Colonic mucosa (tissue), 4 donors: ENCODE data around the gene CDHR2. TPM values are rescaled to one million over a fixed set of nuclear protein-coding genes. Genes with fewer than 3 reads are reported as not detected.

ENCODE experiments used
- DNase-seq: peaks from one replicate; pipeline ENCODE4 v3.0.0-alpha.2; 2020
- H3K27ac ChIP-seq: fragments of 200-600 bp; one replicate; pipeline ENCODE4 v1.8.0; 2021
- H3K27me3 ChIP-seq: fragments of 200-600 bp; one replicate; pipeline ENCODE4 v1.8.0; 2021
- H3K36me3 ChIP-seq: fragments of 200-600 bp; one replicate; pipeline ENCODE4 v1.8.0; 2021
- H3K4me1 ChIP-seq: fragments of 200-600 bp; one replicate; pipeline ENCODE4 v1.8.0; 2021; ENCODE audit warnings: mild to moderate bottlenecking
- H3K4me3 ChIP-seq: fragments of 200-600 bp; one replicate; pipeline ENCODE4 v1.8.0; 2021
- H3K9ac ChIP-seq, 2 donors: one replicate each; pipeline ENCODE4 v1.7.0; 2013; ENCODE audit warnings: control low read depth in 2 of 2, low read depth in 2 of 2, low read length in 2 of 2
- H3K9me3 ChIP-seq: fragments of 200-600 bp; one replicate; pipeline ENCODE4 v1.8.0; 2021
- intact Hi-C: fragments of 100-400 bp; cut with DNase I; formaldehyde crosslinking; loops from one replicate; pipeline ENCODE4 v1.14.1; 2022
- total RNA-seq, 2 donors: library from RNA; stranded (reverse); fragmentation: NEBNext Ultra II Directional in 1 of 2; extraction: Animal tissue kit (Norgen Biotek cat#: 25700) in 1 of 2; gene quantifications; one replicate each; pipeline ENCODE4 v1.2.1, GENCODE V29; 2021
- TF ChIP-seq, protein P1 (sequence below): fragments of 200-600 bp; IDR thresholded peaks from one replicate; pipeline ENCODE4 v1.8.0; 2022; ENCODE audit warnings: antibody characterized with exemption, mild to moderate bottlenecking
- donor health status: healthy.
- donor health status: DM: no; HTN: no; CAD: no.
- donor health status: DM: no; HTN: no; CAD: no.

CDHR2 gene
- total RNA-seq, 2 donors from 2014 or later = 42.8 to 60.2 TPM

DNA sequence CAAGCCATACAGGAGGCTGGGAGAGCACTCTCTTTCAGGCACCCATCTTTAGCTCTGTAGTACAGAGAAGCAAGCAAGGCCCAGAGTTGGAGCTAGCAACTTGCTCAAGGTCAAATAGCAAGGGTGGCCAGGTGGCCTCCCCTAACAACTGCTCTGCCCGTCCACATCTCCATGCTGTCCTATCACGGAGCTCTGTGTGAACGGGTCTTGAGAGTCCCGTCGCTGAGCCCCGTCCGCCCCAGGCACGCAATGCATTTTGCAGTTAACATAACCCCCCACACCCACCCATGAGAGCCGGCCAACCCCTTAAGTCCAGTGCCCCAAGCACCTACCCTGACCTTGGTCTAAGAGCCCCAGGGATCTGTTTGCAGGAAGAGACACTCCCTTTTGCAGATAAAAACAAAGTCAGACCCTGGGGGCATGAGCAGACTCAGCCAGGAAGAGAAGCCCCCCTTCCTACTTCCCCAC, 13.4 kb upstream of the CDHR2 start:
- H3K4me3 ChIP-seq = peak overlapping the region; percentile 81
- no peaks in the 10 kb centered on the region for H3K9me3 ChIP-seq
- intact Hi-C loops = loop anchor here (10.0 kb wide), 1 partner anchor 121 kb away; the partner anchor contains the start of gene CLTB
- H3K4me1 ChIP-seq = peaks cover 22% of the 10 kb centered on the region
- H3K27ac ChIP-seq = peak overlapping the region; percentile 97
- TF ChIP-seq, protein P1, sequence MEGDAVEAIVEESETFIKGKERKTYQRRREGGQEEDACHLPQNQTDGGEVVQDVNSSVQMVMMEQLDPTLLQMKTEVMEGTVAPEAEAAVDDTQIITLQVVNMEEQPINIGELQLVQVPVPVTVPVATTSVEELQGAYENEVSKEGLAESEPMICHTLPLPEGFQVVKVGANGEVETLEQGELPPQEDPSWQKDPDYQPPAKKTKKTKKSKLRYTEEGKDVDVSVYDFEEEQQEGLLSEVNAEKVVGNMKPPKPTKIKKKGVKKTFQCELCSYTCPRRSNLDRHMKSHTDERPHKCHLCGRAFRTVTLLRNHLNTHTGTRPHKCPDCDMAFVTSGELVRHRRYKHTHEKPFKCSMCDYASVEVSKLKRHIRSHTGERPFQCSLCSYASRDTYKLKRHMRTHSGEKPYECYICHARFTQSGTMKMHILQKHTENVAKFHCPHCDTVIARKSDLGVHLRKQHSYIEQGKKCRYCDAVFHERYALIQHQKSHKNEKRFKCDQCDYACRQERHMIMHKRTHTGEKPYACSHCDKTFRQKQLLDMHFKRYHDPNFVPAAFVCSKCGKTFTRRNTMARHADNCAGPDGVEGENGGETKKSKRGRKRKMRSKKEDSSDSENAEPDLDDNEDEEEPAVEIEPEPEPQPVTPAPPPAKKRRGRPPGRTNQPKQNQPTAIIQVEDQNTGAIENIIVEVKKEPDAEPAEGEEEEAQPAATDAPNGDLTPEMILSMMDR = no peak
- no peaks in the 10 kb centered on the region for H3K27me3 ChIP-seq
- no peak for DNase-seq
- peak overlapping the region; percentile 88 to 99 for H3K9ac ChIP-seq
- H3K36me3 ChIP-seq = no peaks in the 10 kb centered on the region

DNA sequence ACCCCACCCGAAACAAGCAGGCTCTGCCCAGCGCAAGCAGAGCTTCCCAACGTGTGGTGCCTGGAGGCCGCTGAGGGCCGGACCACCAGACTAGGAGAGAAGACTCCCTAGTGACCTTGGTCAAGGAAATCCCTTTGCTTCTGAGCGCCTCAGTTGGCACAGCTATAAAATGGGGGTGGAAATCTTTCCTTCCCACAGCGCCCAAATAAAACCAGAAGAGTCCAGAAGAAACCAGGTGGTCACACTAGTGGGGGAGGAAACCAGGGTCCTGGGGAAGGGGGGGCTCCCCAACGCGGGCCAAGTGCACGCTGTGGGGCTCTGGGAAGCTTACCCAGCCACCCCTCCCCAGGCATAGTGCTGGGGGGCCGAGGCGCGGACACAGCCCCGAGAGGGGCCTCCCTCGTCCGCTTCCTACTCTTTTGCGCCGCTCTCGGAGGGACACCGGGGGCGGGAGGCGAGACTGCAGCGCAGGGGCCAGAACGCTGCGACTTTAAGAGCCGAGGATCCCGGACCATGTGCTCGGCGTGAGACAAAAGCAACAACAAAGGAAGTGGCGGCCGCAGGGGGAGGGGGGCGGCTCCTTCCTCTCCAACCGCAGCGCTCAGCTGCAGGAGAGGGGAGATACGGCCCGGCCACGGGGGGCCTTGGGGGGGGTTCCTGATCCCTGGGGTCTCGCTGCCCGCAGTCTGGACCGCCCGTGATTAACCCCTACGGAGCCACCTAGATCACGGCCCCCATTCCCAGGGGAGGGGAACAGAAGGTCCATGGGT, 12.8 kb upstream of the CDHR2 start:
- DNase-seq = peak; percentile 84
- H3K27me3 ChIP-seq = no peaks in the 10 kb centered on the region
- H3K27ac ChIP-seq = peak overlapping the region; percentile 97
- peak overlapping the region; percentile 81 for H3K4me3 ChIP-seq
- H3K36me3 ChIP-seq = no peaks in the 10 kb centered on the region
- peaks cover 22% of the 10 kb centered on the region for H3K4me1 ChIP-seq
- H3K9me3 ChIP-seq = no peaks in the 10 kb centered on the region
- TF ChIP-seq, protein P1 = no peak
- H3K9ac ChIP-seq = peak overlapping the region; percentile 88 to 99
- intact Hi-C loops = loop anchor here (10.0 kb wide), 1 partner anchor 122 kb away; the partner anchor contains the start of gene CLTB

DNA sequence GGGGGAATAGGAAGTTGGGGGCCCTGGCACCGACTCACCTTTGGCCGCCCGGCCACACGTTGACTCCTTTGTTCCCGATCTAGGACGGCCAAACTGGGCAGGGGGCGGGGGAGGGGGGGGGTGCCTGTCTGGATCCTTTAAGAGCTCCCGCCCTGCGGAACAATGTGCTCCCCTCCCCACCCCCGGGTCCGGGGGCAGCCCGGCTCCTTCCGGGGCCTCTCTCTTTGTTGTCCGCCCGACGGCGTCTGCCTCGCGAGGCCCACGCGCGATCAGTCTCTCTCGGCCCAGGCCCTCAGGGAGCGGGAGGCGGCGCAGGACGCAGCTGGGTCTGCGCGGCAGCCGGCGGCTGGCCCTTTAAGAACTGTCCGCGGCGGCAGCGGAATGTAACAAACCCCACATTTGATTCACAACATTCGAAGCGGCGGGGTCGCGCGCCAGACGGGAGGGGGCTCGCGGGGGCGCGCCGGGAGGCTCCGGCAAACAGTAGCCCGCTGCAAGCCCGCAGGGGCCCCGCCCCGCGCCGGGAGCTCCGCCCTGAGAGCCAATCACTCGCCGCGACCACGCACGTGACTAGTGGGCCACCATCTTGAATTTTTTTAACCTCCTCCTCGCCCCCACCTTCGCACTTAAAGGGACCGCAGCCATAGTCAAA, 12.1 kb upstream of the CDHR2 start, which contains the start of gene RNF44:
RNF44 (minus strand) TSS at position 501 of the 652 bp plus-strand sequence. CDS start 4,930 bp downstream, outside the sequence.
- Histone ChIP-seq H3K27ac (peak within 1 kb of the TSS; percentile 97), H3K4me1 (peaks cover 30% of the 10 kb centered on the region), H3K9me3 (no peaks in the 10 kb centered on the region), H3K27me3 (no peaks in the 10 kb centered on the region), H3K4me3 (peak within 1 kb of the TSS; percentile 81), H3K9ac (peak within 1 kb of the TSS; percentile 91 to 99), H3K36me3 (no peaks in the 10 kb centered on the region)
- intact Hi-C loops = loop anchor here (10.0 kb wide), 1 partner anchor 122 kb away; the partner anchor contains the start of gene CLTB
- TF ChIP-seq, protein P1 = no peak
- DNase-seq = peak; percentile 98

DNA sequence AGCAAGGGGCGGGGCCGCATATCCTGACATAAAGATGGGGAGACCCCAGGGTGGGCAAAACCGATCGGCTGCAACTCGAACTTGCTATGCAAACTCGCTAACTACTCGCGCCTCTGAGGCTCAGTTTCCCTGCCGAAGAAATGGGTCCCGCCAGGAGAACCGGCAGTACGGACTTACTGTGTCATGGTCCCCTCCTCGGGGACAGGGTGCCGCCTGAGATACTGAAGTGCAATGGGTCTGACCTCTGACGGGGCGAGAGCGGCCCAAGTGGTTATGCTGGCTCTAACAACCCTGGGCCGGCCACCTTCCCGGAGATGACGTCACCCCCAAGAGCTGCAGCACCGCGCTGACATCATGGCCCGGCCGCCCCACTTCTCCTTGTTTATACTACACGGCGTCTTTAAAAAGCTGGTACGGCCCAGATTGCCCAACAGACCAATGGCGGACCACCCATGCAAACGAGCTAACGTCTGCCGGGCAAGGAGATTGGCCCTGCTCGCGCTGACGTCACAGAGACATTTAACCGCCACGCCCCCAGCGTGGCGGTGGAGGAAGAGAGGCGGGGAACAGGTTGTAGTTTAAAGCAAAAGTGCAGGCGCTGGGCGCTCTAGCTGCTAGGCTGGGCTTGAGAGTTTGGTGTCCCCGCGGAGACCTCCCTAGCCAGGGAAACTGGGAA, 11.4 kb upstream of the CDHR2 start:
- Histone ChIP-seq H3K4me3 (peak overlapping the region; percentile 81), H3K9me3 (no peaks in the 10 kb centered on the region), H3K9ac (peak overlapping the region; percentile 91 to 99), H3K27me3 (no peaks in the 10 kb centered on the region), H3K4me1 (peaks cover 31% of the 10 kb centered on the region), H3K36me3 (no peaks in the 10 kb centered on the region), H3K27ac (peak overlapping the region; percentile 97)
- TF ChIP-seq, protein P1 = no peak
- peak; percentile 98 for DNase-seq
- intact Hi-C loops = loop anchor here (10.0 kb wide), 1 partner anchor 123 kb away; the partner anchor contains the start of gene CLTB
